ENCODE results near the gene PARP3. TPM values are rescaled to one million over a fixed set of nuclear protein-coding genes. Genes with fewer than 3 reads are reported as not detected.

The PARP3 gene
- total RNA-seq, 2 donors from 2014 or later: 3.7 to 11.9 TPM

Other genes with a start within 250 kb of the PARP3 start
- gene GRM2, start 235.3 kb upstream of the PARP3 start, total RNA-seq: 1 to 10 TPM in 1 of 2 donors, under 1 TPM in 1; 0.90 to 1.0 TPM
- not detected for gene IQCF6, start 163.1 kb upstream of the PARP3 start, total RNA-seq
- not detected for gene IQCF2, start 80.7 kb upstream of the PARP3 start, total RNA-seq
- not detected for gene IQCF5, start 66.8 kb upstream of the PARP3 start, total RNA-seq
- gene IQCF1, start 39.0 kb upstream of the PARP3 start, total RNA-seq: not detected
- gene RRP9, start 459 bp upstream of the PARP3 start, total RNA-seq: 10 to 100 TPM; 46.4 to 78.1 TPM
- not detected for gene GPR62, start 13.0 kb downstream of the PARP3 start, total RNA-seq
- gene PCBP4, start 25.1 kb downstream of the PARP3 start, total RNA-seq: 1 to 10 TPM; 7.9 to 8.4 TPM
- 10 to 100 TPM; 28.0 to 33.2 TPM for gene ABHD14B, start 31.7 kb downstream of the PARP3 start, total RNA-seq
- 10 to 100 TPM in 1 of 2 donors, 1 to 10 TPM in 1; 8.7 to 13.1 TPM for gene ABHD14A, start 32.7 kb downstream of the PARP3 start, total RNA-seq
- gene ACY1, start 41.2 kb downstream of the PARP3 start, total RNA-seq: 10 to 100 TPM; 22.4 to 42.6 TPM
- gene RPL29, start 53.5 kb downstream of the PARP3 start, total RNA-seq: 100 to 1,000 TPM; 598 to 910 TPM
- 10 to 100 TPM; 19.4 to 31.0 TPM for gene DUSP7, start 114.2 kb downstream of the PARP3 start, total RNA-seq
- gene POC1A, start 212.1 kb downstream of the PARP3 start, total RNA-seq: 10 to 100 TPM; 14.9 to 35.3 TPM